ENCODE measurements around the gene SRD5A3.

Gene SRD5A3

DNA sequence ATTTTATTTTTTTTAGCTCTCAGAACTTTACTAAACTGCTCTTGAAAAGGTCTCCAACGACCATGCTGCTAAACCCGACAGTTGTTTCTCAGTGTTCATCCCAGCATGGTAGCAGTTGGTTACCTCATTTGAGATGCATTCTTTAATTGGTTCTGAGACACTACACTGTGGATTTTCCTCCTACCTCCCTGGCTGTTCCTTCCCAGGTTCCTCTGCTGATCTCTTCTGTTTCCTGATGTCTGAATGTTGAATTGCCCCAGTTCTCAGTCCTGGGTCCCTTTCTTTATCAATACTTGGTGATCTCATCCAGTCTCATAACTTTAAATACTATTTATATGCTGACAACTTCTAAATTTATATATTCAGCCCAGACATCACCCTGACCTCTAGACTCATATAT, 30.7 kb downstream of the SRD5A3 start:
- no peak for DNase-seq (ENCODE audit: low read depth in 2 of 2)

DNA sequence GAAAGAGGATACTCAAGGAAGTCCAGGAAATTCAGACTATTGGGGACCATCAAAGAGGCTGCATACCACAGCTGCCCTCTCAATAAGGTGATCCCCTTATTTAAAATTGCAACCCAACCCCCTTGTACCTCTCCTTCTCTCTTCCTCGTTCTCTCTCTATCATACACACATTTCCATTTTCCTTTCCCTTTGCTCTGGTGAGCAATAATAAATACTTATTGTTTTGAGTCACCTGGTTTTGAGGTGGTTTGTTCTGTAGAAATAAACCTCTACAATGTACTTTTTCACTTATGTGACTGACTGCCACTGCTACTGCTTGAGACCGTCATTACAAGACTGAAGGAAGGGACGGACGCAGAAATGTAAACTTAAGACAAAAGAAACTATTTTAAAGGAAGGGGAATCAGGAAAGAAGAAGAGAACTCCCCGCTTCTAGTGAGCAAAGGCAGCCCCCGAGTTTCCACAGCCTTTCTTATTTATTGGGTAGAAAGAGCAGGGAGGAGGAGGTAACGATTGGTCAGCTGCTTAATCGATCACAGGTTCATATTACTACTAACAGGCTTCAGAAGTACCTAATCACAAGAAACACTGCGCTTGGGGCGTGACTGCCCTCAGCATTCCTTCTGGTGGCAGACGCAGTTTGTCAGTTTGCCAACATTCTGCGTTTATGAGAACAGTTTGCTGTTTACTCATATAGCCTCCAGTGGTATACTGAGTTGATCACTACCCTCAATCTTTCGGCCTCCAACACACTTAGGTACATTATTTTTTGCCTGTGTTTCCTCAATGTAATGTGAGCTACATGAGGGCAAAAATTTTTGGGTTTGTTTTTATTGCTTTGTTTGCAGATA, 32.8 kb downstream of the SRD5A3 start:
- DNase-seq (ENCODE audit: low read depth in 2 of 2): no peak

DNA sequence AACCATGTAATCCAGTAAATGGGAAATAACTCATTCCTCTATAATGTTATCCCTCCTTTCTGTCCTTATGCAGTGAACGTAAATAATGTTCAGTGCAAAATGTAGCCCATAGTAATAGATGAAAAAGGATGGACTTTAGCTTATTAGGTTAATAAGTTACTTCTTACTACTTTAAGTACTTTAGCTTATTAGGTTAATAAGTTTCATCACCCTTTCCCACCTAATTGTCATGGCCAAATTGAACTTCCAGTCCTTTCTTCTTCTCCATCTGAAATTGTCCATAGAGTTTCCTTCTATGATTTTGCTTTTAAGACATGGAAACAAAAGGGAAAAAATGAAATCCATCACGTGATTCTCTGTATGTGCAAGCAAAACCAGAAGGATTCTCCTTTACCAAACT, 34.5 kb downstream of the SRD5A3 start:
- no peak for DNase-seq (ENCODE audit: low read depth in 2 of 2)

DNA sequence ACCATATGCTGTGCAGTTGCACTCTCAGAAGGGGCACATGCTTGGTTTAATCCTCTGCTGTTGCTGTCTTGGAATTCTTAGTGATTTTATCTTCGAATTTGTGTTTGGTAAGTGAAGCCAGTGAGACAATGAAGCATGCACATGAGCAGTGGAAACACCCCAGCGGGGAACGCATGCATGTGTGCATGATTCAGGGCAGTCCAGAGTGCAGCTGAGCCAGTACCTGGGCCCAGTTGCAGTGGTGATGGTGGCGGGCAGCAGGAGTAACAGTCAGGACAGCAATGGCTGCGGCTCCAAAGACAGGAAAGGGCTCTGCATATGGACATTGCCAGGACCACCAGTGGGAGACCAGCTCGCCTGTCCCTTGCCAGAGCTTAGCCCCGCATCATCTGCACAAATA, 35.5 kb downstream of the SRD5A3 start:
- DNase-seq (ENCODE audit: low read depth in 2 of 2): no peak

DNA sequence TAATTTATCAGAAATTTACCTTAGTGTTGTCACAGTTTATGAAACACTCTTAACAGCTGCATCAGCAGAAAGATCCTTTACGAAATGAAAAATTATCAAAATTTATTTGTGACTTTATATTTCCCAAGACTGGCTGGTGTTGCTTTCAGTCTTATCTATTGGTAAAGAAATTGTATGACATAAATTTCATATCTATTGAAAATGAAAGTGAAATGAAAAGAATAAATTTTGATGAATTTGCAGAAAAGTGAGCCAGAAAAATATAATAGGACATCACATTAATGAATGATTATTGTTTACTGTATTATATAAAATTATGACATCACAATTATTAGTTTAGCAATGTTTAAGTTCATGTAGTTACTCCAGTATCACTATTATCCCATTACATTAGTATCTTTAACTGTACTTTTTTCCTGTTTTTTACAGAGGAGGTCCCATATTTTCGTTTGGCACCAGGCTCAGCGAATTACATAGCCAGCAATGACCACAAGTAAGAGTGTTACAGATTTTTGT, 36.5 kb downstream of the SRD5A3 start:
- DNase-seq (ENCODE audit: low read depth in 2 of 2): no peak

DNA sequence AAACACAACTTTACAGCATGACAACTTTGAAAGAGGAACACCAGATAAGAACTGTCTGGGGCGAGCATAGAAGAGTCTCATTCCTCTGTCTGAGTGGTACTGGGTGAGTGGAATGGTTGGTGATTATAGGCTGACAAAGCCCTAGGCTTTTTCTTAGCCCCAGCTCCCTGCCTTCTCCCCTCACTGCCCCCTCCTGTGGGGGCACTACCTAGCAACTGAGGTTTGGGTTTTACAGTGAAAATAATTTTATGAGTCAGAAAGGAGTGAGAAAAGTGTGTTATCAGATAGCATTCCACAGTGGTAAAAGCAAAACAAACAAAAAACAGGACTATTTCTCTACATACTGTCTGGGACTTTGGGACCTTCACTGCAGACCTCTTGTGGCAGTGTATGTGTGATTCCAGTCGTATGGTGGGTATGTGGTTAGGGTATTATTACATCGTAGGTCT, 39.2 kb downstream of the SRD5A3 start:
- DNase-seq (ENCODE audit: low read depth in 2 of 2): no peak

DNA sequence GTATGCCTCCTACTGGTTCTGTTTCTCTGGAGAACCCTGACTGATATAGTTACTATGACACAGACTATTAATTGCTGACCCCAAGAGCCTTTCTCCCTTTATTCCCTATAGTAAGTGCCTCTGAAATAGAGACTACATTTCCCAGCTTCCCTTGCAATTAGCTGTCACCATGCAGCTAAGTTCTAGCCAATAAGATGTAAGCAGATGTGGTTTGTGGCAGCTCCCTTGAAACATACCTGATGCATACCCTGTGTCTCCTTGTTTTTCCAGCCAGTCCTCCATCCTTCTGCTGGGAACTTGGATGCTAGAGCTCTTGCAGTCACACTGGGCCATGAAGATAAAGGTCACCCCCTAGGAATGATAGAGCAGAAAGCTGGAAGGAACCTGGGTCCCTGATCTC, 40.0 kb downstream of the SRD5A3 start:
- no peak for DNase-seq (ENCODE audit: low read depth in 2 of 2)

DNA sequence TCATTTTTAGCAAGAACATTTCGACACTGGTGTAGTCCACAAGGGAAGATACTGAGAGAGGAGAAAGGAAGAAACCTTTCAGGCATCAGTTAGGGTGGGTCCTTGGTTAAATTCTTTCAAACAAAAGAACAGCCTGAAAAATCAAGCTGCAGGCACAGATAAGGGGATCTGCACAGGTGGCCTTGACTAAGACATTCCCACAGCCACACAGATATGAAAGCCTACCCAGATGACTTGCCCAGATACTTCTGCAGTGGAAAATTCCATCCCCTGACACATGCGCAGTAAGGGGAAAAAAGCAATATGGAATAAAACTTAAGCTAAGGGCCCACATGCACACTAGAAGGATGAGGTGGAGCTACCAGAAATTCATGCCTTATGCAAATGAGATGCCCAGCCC, 40.8 kb downstream of the SRD5A3 start:
- no peak for DNase-seq (ENCODE audit: low read depth in 2 of 2)

DNA sequence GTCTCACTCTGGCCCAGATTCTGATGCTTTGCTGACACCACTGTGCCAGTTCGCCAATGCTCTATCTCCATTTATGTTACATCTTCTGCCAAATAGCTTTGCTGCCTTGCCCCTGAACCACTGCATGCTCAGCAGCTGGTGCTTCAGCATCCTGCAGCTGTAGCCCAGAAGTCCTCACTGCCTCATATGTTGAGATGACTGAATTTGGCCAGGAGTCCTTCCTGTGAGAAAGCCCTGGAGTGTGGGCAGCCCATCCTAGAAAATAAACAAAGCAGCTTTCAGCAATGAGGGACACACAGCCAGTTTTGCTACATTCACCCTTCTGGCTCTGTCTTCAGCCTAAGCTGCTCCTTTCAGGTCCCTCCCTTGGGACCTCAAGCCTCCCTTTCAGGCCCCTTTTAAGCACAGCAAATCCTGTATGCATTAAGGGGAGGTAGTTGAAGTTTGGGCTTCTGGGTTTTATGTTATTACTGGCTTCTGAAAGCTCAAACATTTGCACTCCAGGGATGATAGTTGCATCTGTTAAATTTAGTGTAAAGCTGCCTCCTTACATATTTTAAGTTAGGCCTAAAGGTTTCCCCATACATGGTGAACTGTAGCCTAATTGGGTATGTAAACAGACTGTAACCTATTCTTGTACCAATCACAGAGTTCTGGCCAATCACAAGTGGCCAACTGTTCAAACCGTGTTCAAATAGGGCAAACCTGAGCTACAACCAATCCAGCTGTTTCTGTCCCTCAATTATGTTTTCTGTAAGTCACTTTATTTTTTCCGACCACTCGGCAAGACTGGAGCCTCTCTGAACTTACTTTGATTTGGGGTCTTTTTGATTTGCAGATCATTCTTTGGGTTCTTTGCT, 47.6 kb downstream of the SRD5A3 start:
- DNase-seq (ENCODE audit: low read depth in 2 of 2): no peak

DNA sequence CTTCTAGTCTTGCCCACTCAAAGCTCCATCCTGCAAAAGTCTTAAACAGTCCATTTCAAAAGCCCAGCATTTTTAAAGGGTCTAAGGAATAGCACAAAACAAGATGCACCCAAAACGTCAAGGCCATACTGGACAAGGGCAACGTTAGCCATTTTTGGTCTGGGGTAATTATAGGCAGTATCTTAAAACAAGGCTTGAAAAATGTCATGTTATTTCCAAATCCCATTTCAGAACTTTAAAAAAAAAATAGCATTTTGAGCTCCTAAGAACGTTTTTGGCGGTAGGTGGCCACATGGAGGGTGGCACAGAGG, 49.1 kb downstream of the SRD5A3 start:
- DNase-seq (ENCODE audit: low read depth in 2 of 2): no peak

DNA sequence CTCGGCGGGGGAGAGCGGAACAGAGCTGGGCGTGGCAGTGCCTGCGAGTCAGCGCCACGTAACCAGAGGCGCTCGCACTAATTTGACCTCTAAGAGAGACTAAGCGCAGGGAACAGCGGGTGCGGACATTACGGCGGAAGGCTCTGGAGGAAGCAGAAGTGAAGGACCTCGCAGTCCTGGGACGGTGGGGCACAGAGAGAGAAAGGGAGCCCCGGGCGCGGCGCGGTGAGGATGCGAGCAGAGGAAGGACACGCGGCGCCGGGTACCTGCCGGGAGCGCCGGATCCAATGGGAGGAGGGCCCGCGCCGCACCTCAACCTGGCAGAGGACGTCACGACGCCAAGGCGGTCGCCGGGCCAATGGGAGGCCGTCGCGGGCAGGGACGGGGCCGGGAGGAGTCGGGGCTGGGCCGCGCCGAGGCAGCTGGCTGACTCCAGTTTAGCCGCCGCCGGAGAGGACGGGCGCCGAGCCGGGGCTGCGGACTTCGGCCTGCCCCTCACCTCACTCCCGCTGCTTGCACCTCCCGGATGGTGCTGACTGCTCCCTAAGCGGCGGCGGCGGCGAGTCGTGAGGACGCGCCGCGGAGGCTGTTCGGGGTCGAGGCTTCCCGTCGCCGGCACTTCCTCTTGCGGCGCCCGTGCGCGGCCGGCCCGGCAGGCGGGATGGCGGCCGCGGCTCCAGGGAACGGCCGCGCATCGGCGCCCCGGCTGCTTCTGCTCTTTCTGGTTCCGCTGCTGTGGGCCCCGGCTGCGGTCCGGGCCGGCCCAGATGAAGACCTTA, 49.7 kb downstream of the SRD5A3 start, which contains the start of gene TMEM165:
Gene TMEM165, plus strand, starts transcription at position 429 of the 779 bp plus-strand sequence. Its CDS starts 233 bp downstream, at position 662.
- DNase-seq (ENCODE audit: low read depth in 2 of 2): peak; percentile 86 to 88

DNA sequence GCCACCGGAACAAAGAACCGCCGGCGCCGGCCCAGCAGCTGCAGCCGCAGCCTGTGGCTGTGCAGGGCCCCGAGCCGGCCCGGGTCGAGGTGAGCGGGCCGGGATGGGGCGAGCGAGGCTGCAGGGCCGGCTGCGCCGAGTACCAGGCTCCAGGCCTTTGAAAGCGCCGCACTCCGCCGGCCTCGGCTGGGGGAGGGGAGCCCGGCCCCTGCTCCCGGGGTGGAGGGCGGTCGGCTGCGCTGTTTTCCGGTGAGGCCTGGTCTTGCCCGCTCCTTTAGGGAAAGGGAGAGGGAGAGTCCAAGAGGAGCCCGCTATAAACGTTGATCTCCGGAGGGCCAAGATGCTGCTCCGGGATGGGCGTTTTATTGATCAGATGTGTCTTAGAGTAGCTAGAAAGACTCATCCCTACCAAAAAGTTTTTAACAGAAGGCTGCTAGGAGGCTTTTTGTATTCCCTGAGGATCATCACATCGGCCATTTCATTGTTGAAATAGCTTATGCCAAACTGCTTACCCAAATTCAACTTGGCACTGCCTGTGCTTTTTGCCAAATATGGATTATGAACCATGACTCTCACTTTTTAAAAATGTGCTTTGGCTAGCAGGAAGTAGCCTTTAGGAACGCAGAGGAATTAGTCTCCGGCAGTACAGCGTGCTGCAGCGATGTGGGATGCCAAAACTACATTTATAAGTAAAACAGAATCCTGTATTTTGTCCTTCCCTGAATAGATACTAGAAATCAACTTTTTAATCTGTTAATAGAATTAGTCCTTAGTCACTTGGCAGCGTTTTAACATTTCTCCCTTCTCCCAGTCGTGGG, 50.5 kb downstream of the SRD5A3 start:
- DNase-seq (ENCODE audit: low read depth in 2 of 2): peak; percentile 11 to 24

DNA sequence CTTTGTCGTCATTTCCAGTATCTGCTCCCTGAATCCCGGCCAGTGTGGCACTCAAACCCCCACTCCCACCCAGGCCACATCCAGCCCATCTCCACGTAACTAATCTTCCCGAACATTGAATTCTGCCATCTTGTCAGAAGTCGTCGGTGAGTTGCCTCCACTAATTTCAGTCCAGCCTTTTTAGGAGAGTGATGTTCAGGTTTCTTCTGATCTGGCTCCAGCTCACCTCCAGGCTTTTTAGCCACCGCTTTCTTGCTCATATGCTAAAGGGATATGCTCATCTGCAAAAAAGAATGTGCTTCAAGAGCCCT, 51.0 kb downstream of the SRD5A3 start:
- DNase-seq (ENCODE audit: low read depth in 2 of 2): no peak

DNA sequence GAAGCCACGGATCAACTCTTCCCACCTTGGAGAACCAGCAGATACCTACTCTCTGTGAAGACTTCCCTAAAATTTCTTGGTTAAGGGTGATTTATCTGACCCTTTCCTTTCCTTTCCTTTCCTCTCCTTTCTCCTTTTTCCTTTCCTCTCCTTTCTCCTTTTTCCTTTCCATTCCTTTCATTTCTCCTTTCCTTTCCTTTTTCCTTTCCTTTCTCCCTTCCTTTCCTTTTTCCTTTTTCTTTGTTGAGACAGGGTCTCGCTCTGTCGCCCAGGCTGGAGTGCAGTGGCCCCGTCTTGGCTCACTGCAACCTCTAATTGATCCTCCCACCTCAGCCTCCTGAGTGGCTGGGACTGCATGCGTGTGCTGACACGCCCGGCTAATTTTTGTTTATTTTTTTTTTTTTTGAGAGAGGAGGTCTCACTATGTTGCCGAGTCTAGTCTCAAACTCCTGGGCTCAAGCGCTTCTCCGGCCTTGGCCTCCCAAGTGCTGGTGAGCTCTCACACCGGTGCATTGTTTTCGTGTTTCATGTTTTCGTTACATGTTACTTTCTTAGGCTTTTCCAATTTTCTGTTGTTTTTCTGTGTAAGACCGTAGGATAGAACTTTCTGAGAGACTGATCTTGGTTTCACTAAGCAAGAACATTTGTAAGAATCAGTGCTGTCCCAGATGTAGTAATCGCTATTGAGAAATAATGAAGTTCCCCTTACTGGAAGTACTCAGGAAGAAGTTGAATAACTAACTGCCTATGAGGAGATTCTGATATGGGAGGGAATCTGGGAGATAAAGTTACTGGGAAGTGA, 51.7 kb downstream of the SRD5A3 start:
- no peak for DNase-seq (ENCODE audit: low read depth in 2 of 2)

DNA sequence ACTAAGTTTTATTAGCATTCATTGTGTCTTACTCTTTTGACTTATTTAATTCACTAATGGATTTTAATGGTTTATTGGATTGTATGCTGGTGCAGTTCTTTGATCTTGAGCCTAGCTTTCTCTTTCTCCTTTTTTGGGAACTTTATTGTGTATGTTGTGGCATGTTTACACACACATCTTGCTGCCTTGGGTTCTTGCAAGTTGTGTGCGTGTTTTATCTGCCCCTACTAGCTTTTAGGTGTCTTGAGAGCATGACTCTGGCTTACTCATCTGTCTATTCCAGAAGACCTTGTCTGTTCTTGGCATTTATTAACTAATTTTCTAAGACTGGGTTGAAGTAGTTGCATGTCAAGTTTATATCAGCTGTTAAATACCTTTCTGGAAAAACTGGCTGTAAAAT, 52.4 kb downstream of the SRD5A3 start:
- no peak for DNase-seq (ENCODE audit: low read depth in 2 of 2)

DNA sequence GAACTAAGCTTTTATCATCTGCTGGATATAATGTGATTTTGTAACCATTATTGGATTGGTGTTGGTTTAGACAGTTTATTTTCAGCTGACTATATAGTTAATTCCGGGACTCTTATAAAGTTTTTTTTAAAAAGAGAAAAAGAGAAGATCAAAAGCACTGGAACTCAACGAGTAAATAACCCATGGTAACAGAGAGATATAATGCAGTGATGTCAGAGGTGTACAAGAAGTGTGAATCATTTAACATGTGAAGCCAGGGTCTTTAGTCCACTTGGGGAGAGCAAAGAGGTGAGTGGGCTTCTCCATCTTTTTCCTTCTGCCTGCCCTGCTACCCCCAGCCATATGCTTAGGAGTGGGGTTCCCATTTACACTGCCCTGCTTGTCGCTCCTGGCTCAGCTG, 52.9 kb downstream of the SRD5A3 start:
- DNase-seq (ENCODE audit: low read depth in 2 of 2): no peak

DNA sequence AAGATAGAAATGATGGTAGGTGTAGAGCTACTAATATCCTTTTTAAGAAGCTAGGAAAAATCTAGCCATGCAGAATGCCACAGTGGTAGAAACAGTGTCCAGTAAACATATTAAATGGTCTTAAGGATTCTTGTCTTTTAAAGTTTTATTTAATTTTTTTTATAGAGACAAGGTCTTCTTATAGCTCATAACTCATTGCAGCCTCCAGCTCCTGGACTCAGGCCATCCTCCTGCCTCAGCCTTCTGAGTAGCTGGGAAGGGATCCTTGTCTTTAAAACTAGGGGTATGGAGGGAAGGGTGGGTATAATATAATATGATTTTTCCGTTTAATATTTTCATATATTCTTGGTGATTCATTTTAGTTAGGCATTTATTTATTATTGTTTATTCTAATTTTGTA, 53.5 kb downstream of the SRD5A3 start:
- no peak for DNase-seq (ENCODE audit: low read depth in 2 of 2)

DNA sequence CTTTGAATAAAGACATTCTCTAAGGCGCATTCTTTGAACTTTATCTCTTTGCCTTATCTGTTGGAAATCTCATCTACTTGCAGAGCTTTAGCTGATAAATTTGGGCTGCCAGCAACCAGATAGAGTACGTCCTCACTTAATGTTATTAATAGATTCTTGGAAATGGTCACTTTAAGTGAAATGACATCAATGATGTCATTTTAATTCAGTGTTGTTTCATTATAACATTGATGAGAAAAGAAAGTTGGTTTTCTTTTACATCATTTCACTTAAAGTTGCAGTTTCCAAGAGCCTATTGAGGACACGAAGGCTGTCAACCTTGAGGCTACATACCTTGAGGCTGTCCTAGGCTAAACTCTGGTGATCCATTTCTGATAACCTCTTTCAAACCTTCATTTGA, 59.0 kb downstream of the SRD5A3 start:
- DNase-seq (ENCODE audit: low read depth in 2 of 2): no peak

DNA sequence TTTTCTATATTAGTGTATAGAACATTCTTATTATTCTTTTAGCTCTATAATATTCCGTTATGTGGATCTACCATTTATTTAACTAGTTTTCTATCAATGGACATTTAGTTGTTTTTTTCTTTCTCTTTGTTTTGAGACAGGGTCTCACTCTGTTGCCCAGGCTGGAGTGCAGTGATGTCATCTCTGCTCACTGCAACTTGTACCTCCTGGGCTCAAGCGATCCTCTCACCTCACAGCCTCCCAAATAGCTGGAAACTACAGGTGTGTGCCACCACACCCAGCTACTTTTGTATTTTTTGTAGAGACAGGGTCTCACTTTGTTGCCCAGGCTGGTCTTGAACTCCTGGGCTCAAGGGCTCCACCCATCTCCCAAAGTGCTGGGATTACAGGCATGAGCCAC, 60.5 kb downstream of the SRD5A3 start:
- DNase-seq (ENCODE audit: low read depth in 2 of 2): no peak

DNA sequence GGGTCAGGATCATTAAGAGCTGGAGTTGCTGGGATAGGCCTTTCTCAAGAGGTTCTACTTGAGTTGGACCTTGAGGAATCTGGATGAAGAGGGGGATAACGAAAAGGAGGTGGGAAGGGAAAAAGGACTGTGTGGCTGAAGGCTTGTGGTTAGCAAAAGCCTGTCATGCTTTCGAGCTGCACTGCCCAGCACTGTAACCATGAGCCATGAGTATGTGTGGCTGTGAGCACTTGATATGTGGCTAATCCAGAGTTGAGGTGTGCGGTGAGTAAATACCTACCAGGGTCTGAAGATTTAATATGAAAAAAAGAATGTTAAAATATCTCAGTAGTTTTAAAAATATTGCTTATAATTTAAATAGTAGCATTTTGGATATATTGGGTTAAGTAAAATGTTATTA, 61.1 kb downstream of the SRD5A3 start:
- DNase-seq (ENCODE audit: low read depth in 2 of 2): no peak

Data from stimulated activated CD4-positive, alpha-beta T cell treated with anti-CD3 and anti-CD28 coated beads, Interleukin-4, amount 100 ng/mL, for 48 hours (primary cell).